Measurements from ENCODE around the gene CLEC4D.

The CLEC4D gene

DNA sequence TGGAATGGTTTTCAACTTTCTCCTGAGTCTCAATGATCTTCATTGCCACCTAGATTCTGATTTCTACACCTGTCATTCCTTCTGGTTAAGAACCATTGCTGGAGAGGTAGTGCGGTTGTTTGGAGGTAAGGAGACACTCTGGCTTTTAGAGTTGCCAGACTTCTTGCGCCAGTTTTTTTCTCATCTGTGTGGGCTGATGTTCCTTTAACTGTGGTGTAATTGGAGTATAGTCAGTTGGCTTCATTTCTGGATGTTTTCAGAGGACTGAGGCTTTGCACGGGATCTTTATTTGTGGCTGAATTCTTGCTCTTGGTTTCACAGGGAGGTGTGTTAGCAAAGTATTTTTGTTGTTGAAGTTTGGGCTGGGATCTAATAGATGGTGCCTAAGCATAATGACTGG, 5.7 kb upstream of the CLEC4D start:
- no peak overlapping the region for H3K4me3 ChIP-seq (ENCODE audit: low read depth, low read length)
- TF ChIP-seq, protein P1, sequence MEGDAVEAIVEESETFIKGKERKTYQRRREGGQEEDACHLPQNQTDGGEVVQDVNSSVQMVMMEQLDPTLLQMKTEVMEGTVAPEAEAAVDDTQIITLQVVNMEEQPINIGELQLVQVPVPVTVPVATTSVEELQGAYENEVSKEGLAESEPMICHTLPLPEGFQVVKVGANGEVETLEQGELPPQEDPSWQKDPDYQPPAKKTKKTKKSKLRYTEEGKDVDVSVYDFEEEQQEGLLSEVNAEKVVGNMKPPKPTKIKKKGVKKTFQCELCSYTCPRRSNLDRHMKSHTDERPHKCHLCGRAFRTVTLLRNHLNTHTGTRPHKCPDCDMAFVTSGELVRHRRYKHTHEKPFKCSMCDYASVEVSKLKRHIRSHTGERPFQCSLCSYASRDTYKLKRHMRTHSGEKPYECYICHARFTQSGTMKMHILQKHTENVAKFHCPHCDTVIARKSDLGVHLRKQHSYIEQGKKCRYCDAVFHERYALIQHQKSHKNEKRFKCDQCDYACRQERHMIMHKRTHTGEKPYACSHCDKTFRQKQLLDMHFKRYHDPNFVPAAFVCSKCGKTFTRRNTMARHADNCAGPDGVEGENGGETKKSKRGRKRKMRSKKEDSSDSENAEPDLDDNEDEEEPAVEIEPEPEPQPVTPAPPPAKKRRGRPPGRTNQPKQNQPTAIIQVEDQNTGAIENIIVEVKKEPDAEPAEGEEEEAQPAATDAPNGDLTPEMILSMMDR (IDR thresholded peaks at IDR 0.05; ENCODE audit: control insufficient read depth, extremely low read depth, insufficient read depth) = no peak
- DNase-seq (ENCODE audit: low read depth) = no peak

DNA sequence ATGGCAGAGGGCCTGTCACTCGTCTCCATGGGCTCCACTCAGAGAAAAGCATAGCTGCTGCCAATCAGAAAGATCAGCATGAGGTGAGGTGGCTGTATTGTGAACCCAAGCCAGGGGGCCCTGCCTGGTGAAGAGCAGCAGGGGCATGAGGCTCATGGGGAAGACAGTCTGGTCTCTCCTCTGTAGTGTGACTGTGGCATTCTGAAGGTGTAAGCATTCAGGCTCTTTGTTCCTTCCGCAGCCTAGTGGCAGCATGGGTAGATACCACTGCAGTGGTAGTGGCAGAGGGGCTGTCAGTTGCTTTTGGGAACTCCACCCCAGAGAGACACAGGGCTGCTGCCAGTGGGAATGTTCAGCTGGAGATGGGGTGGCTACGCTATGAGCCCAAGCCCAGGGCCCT, 5.1 kb upstream of the CLEC4D start:
- TF ChIP-seq, protein P1 (IDR thresholded peaks at IDR 0.05; ENCODE audit: control insufficient read depth, extremely low read depth, insufficient read depth) = no peak
- H3K4me3 ChIP-seq (ENCODE audit: low read depth, low read length) = no peak overlapping the region
- no peak for DNase-seq (ENCODE audit: low read depth)

DNA sequence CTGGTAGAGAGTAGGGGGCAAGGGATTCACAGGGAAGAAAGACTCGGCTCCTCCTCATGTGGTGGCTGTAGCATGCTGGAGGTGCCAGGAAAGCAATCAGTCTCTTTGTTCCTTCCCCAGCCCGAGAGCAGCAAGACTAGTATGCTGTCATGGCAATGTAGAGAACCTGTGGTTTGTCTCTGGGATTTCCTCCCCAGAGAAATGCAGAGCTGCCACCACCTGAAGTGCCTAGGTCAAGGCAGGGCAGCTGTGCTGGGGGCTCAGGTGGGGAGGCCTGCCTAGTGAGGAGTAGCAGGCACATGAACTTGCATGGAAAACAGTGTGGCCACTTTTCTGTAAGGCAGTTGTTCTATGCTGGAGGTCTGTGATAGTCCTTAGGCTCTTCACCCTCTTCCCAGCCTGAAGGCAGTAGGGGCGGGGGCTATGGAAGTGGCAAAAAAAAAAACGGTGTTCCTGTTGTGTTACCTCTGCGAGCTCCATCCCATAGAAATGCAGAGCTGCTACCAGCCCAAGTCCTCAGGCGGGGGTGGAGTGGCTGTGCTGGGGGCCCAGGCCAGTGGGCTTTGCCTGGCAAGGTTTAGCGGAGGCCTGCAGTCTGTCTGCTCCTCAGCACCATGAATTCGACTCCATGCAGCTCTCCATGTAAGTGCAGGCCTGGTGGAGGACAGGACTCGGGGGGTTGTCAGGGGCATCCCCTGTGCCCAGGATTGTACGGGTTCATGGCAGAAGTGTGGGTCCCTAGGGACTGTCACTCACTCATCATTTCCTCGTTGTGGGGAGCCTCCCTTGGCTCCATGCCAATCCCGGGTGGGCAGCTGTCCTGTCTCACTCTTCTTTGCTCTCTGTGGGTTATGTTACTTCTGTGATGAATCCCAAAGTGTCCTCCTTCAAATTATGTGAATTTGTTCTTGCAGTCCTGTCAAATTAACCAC, 4.1 kb upstream of the CLEC4D start:
- TF ChIP-seq, protein P1 (IDR thresholded peaks at IDR 0.05; ENCODE audit: control insufficient read depth, extremely low read depth, insufficient read depth) = no peak

DNA sequence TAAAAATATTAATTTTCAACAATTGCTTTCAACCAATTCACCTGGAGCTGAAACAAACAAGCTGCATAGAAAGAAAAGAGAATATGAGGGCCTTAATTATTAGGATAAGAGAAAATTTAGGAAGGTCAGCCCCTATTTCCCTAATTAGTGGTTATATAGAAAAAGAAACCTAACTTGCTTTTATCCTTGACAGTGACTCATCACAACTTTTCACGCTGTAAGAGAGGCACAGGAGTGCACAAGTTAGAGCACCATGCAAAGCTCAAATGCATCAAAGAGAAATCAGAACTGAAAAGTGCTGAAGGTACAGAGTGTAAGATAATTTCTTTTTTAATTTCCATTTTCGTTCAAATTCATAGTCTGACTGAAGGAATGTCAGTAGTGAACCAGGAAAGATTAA, 4.7 kb downstream of the CLEC4D start:
- H3K4me3 ChIP-seq (ENCODE audit: low read depth, low read length) = no peak overlapping the region
- TF ChIP-seq, protein P1 (IDR thresholded peaks at IDR 0.05; ENCODE audit: control insufficient read depth, extremely low read depth, insufficient read depth) = no peak
- no peak for DNase-seq (ENCODE audit: low read depth)

More for the DNA sequence above, 4.1 kb upstream of the CLEC4D start:
- H3K4me3 ChIP-seq (ENCODE audit: low read depth, low read length) = no peak overlapping the region
- no peak for DNase-seq (ENCODE audit: low read depth)

DNA sequence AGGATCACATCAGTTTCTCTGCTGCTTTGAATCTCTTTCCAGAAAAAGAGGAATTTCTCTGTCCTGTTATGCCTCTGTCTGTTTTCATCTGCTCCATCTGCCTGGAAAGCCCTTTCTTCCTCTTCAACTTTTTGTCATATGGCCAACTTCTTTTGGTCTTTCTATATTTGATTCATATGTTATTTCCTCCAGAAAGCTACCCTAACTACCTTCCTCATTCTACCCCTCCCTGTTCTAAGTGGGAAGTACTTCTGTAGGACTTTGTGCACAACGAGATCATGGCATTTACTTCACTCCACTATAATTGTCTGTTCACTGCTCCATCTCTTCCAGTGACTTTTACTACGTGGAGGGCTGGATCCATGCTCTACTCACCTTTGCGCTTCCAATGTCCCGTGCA, 5.9 kb downstream of the CLEC4D start:
- DNase-seq (ENCODE audit: low read depth) = no peak
- no peak overlapping the region for H3K4me3 ChIP-seq (ENCODE audit: low read depth, low read length)
- TF ChIP-seq, protein P1 (IDR thresholded peaks at IDR 0.05; ENCODE audit: control insufficient read depth, extremely low read depth, insufficient read depth) = no peak

DNA sequence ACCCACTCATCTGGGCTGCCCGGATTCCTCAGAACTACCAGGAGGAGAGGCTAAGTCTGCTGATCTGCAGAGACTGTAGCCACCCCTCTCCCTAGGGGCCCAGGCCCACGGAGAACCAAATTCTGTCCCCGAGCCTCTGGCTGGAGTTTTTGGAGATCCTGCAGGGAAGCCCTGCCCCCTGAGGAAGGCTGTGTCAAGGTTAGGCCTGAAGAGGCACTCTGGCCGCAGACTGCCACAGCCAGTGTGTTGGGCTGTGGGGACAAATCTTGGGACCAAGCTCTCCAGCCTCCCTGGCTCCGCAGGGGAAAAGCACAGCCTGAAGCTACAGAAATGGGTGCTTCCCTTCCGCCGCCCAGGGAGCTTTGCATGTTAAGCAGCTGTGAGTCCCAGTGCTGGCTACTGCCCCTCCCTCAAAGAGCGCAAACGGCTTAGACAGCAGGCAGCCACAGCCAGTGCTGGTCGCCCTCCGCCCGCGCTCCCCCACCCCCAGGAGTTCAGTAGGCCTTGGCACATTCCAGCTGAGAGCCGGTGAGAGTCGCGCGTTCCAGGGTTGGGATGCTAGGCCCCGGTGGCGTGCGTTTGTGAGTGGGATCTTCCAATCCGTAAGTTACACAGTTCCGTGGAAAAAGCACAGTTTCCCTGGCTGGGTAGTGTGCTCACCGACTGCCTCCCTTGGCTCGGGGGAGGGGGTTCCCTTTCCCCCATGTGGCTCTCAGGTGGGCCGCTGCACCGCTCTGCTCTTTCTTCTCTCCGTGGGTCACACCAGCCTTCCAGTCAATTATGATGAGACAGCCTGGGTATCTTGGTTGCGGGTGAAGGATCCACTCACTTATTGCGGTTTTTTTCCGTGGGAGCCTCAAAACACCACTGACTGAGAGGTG, 14.2 kb downstream of the CLEC4D start:
- TF ChIP-seq, protein P1 (IDR thresholded peaks at IDR 0.05; ENCODE audit: control insufficient read depth, extremely low read depth, insufficient read depth) = no peak
- no peak for DNase-seq (ENCODE audit: low read depth)
- H3K4me3 ChIP-seq (ENCODE audit: low read depth, low read length) = no peak overlapping the region

Measured in LNCaP clone FGC (cell line).